GM12865 (cell line): ENCODE data around the gene BTBD16.

Source experiments
- DNase-seq: peaks from one replicate; pipeline ENCODE4 v3.0.0; 2010; ENCODE audit warnings: low read depth
- H3K4me3 ChIP-seq: 2 replicates; pipeline ENCODE4 v1.5.1; 2011; ENCODE audit warnings: mild to moderate bottlenecking, low read depth, low read length, control low read depth
- CTCF ChIP-seq: IDR thresholded peaks from 2 replicates; pipeline ENCODE4 v1.5.1; 2011; ENCODE audit warnings: low read length, control low read depth, low read depth, inconsistent platforms; ENCODE audit not compliant: insufficient read depth; ENCODE audit errors: missing control alignments

BTBD16 gene

GRCh38 chr10:122281751-122282150 lies 10.7 kb downstream of the BTBD16 start:
- no peak for TF ChIP-seq CTCF
- no peak overlapping the region for H3K4me3 ChIP-seq
- DNase-seq = no peak

- TF ChIP-seq CTCF = no peak
- H3K4me3 ChIP-seq = no peak overlapping the region
- no peak for DNase-seq
These were observed 11.2 kb downstream of the BTBD16 start for GRCh38 chr10:122282253-122282671.

GRCh38 chr10:122282909-122283308 lies 11.8 kb downstream of the BTBD16 start:
- no peak overlapping the region for H3K4me3 ChIP-seq
- no peak for TF ChIP-seq CTCF
- no peak for DNase-seq

- TF ChIP-seq CTCF = no peak
- DNase-seq = no peak
- no peak overlapping the region for H3K4me3 ChIP-seq
These were observed 14.7 kb downstream of the BTBD16 start for GRCh38 chr10:122285506-122286444.

- no peak for DNase-seq
- TF ChIP-seq CTCF = no peak
- H3K4me3 ChIP-seq = no peak overlapping the region
These were observed 15.8 kb downstream of the BTBD16 start for GRCh38 chr10:122286867-122287266.

- DNase-seq = no peak
- TF ChIP-seq CTCF = no peak
- no peak overlapping the region for H3K4me3 ChIP-seq
These were observed 16.5 kb downstream of the BTBD16 start for GRCh38 chr10:122287570-122287969.
